HL-60/S4 treated with retinoic acid at 250 ng/mL for 4 days and 3 days (cell line): Measurements from ENCODE around the gene RNF227.
"Not testable (repeated sequence)": the region's sequence is repeated elsewhere in the genome, so short reads cannot be mapped to it uniquely, and the experiment has no call there.

Experiments
- in situ Hi-C: fragments of 300-500 bp; cut with MboI; formaldehyde crosslinking; loops from 2 replicates; pipeline ENCODE4 v1.7.0; 2022; ENCODE audit warnings: low sequenced_read_pairs

RNF227 gene

GRCh38 chr17:7915611-7916384 is at the start of gene RNF227:
Gene RNF227, minus strand, starts transcription at chr17:7916289. Its CDS starts 94 bp downstream, at chr17:7916195.
- in situ Hi-C loops = loop anchor here (10.0 kb wide), 1 partner anchor 129 kb away; no protein-coding TSS in a partner anchor

GRCh38 chr17:7961421-7961820 is 45.3 kb upstream of the RNF227 start:
- in situ Hi-C loops = no loop called here

- in situ Hi-C loops = no loop called here
These were observed 43.6 kb upstream of the RNF227 start for GRCh38 chr17:7959503-7960253.

GRCh38 chr17:7956228-7956965 is 40.3 kb upstream of the RNF227 start:
- in situ Hi-C loops = no loop called here

GRCh38 chr17:7955414-7956227 is 39.5 kb upstream of the RNF227 start:
- in situ Hi-C loops = no loop called here

- in situ Hi-C loops = not testable (repeated sequence)
These were observed 37.2 kb upstream of the RNF227 start for GRCh38 chr17:7953266-7953665.

- in situ Hi-C loops = no loop called here
These were observed 35.2 kb upstream of the RNF227 start for GRCh38 chr17:7951143-7951792.

- in situ Hi-C loops = no loop called here
These were observed 34.5 kb upstream of the RNF227 start for GRCh38 chr17:7950578-7950977.

- in situ Hi-C loops = no loop called here
These were observed 31.6 kb upstream of the RNF227 start for GRCh38 chr17:7947651-7948050.

GRCh38 chr17:7946441-7946840 is 30.4 kb upstream of the RNF227 start:
- in situ Hi-C loops = no loop called here

GRCh38 chr17:7945651-7946050 is 29.6 kb upstream of the RNF227 start:
- in situ Hi-C loops = no loop called here

- in situ Hi-C loops = no loop called here
These were observed 28.2 kb upstream of the RNF227 start for GRCh38 chr17:7944326-7944725.

- in situ Hi-C loops = no loop called here
These were observed 27.2 kb upstream of the RNF227 start for GRCh38 chr17:7943291-7943690.

GRCh38 chr17:7940743-7941142 is 24.7 kb upstream of the RNF227 start:
- in situ Hi-C loops = no loop called here

GRCh38 chr17:7940034-7940433 is 23.9 kb upstream of the RNF227 start:
- in situ Hi-C loops = no loop called here

- in situ Hi-C loops = no loop called here
These were observed 19.8 kb upstream of the RNF227 start for GRCh38 chr17:7935859-7936258.

GRCh38 chr17:7932949-7933348 is 16.9 kb upstream of the RNF227 start:
- in situ Hi-C loops = no loop called here

GRCh38 chr17:7932483-7932891 is 16.4 kb upstream of the RNF227 start:
- in situ Hi-C loops = no loop called here

- in situ Hi-C loops = no loop called here
These were observed 15.8 kb upstream of the RNF227 start, which contains the start of the genes CNTROB and TRAPPC1 for GRCh38 chr17:7931709-7932482. Gene CNTROB, plus strand, starts transcription at chr17:7932206. Its CDS starts 874 bp downstream, at chr17:7933080. Gene TRAPPC1, minus strand, starts transcription at chr17:7931946. Its CDS starts 117 bp downstream, at chr17:7931829.
